ENCODE data around the gene FOXP4. TPM values are rescaled to one million over a fixed set of nuclear protein-coding genes. Genes with fewer than 3 reads are reported as not detected.
A peak's percentile ranks its signal among the peaks of the same experiment; 100 is the strongest.

FOXP4 gene
- total and polyA plus RNA-seq, 2 donors from 2014 or later, result 14.0 to 33.2 TPM

DNA sequence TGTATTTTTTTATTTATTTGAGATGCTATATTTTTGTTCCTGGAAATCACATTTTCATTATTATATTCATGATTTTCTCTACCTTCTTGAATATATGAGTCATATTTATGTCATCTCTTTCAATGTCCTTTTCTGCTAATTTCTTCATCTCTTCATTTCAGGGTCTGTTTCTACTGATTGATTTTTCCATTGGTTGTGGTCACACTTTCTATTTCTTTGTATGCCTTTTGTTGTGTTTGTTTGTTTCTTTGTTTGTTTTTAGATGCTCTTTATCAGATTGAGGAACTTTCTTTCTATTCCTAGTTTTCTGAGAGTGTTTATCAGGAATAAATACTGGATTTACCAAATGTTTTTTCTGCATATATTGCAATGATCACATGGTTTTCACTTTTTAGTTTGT is 75.2 kb downstream of the FOXP4 start:
- FAIRE-seq, result no peak
- Histone ChIP-seq H3K27ac (ENCODE audit: low read depth in 2 of 2, low read length in 2 of 2) (no peak overlapping the region), H3K9ac (ENCODE audit: low read length in 3 of 3) (no peak overlapping the region), H3K9me3 (ENCODE audit: control insufficient read depth in 2 of 3, insufficient read depth in 1 of 3, low read length in 3 of 3) (no peaks in the 10 kb centered on the region), H3K4me3 (ENCODE audit: low read length in 3 of 3) (no peak overlapping the region), H3K27me3 (ENCODE audit: control insufficient read depth, insufficient read depth, low read length) (no peaks in the 10 kb centered on the region), H3K36me3 (ENCODE audit: control insufficient read depth in 2 of 3, insufficient read depth in 3 of 3, low read length in 3 of 3) (no peaks in the 10 kb centered on the region), H3K4me1 (ENCODE audit: control insufficient read depth in 2 of 3, insufficient read depth in 2 of 3, low read depth in 1 of 3, low read length in 3 of 3) (peaks cover 0 to 2% (median 2%) of the 10 kb centered on the region in 3 donors)
- TF ChIP-seq CTCF (IDR thresholded peaks at IDR 0.05; ENCODE audit: borderline replicate concordance, extremely low read depth, insufficient read depth), result no peak
- intact Hi-C loops (cut with DNase I), result no loop called here
- DNase-seq, result no peak

GRCh38 chr6:41621802-41622201 is 75.6 kb downstream of the FOXP4 start:
- no peaks in the 10 kb centered on the region for H3K9me3 ChIP-seq (ENCODE audit: control insufficient read depth in 2 of 3, insufficient read depth in 1 of 3, low read length in 3 of 3)
- DNase-seq (no peak), FAIRE-seq (no peak)
- no peak overlapping the region for H3K9ac ChIP-seq (ENCODE audit: low read length in 3 of 3)
- no peaks in the 10 kb centered on the region for H3K27me3 ChIP-seq (ENCODE audit: control insufficient read depth, insufficient read depth, low read length)
- H3K36me3 ChIP-seq (ENCODE audit: control insufficient read depth in 2 of 3, insufficient read depth in 3 of 3, low read length in 3 of 3), result no peaks in the 10 kb centered on the region
- intact Hi-C loops (cut with DNase I), result no loop called here
- H3K4me3 ChIP-seq (ENCODE audit: low read length in 3 of 3), result no peak overlapping the region
- no peak for TF ChIP-seq CTCF (IDR thresholded peaks at IDR 0.05; ENCODE audit: borderline replicate concordance, extremely low read depth, insufficient read depth)
- peaks cover 2% of the 10 kb centered on the region in 3 donors for H3K4me1 ChIP-seq (ENCODE audit: control insufficient read depth in 2 of 3, insufficient read depth in 2 of 3, low read depth in 1 of 3, low read length in 3 of 3)
- no peak overlapping the region for H3K27ac ChIP-seq (ENCODE audit: low read depth in 2 of 2, low read length in 2 of 2)

GRCh38 chr6:41622206-41622988 is 76.2 kb downstream of the FOXP4 start:
- Histone ChIP-seq H3K27ac (ENCODE audit: low read depth in 2 of 2, low read length in 2 of 2) (no peak overlapping the region), H3K9me3 (ENCODE audit: control insufficient read depth in 2 of 3, insufficient read depth in 1 of 3, low read length in 3 of 3) (no peaks in the 10 kb centered on the region), H3K36me3 (ENCODE audit: control insufficient read depth in 2 of 3, insufficient read depth in 3 of 3, low read length in 3 of 3) (no peaks in the 10 kb centered on the region), H3K9ac (ENCODE audit: low read length in 3 of 3) (no peak overlapping the region), H3K27me3 (ENCODE audit: control insufficient read depth, insufficient read depth, low read length) (no peaks in the 10 kb centered on the region), H3K4me1 (ENCODE audit: control insufficient read depth in 2 of 3, insufficient read depth in 2 of 3, low read depth in 1 of 3, low read length in 3 of 3) (peaks cover 2 to 4% (median 2%) of the 10 kb centered on the region in 3 donors), H3K4me3 (ENCODE audit: low read length in 3 of 3) (no peak overlapping the region)
- intact Hi-C loops (cut with DNase I), result no loop called here
- FAIRE-seq (no peak), DNase-seq (peak in 1 of 5 donors; percentile 36)
- no peak for TF ChIP-seq CTCF (IDR thresholded peaks at IDR 0.05; ENCODE audit: borderline replicate concordance, extremely low read depth, insufficient read depth)

All from kidney (tissue), 14 donors.